ENCODE results near the gene RIC8B. TPM values are rescaled to one million over a fixed set of nuclear protein-coding genes. Genes with fewer than 3 reads are reported as not detected.

The RIC8B gene
- total RNA-seq, 1 donor, result 5.7 TPM

DNA sequence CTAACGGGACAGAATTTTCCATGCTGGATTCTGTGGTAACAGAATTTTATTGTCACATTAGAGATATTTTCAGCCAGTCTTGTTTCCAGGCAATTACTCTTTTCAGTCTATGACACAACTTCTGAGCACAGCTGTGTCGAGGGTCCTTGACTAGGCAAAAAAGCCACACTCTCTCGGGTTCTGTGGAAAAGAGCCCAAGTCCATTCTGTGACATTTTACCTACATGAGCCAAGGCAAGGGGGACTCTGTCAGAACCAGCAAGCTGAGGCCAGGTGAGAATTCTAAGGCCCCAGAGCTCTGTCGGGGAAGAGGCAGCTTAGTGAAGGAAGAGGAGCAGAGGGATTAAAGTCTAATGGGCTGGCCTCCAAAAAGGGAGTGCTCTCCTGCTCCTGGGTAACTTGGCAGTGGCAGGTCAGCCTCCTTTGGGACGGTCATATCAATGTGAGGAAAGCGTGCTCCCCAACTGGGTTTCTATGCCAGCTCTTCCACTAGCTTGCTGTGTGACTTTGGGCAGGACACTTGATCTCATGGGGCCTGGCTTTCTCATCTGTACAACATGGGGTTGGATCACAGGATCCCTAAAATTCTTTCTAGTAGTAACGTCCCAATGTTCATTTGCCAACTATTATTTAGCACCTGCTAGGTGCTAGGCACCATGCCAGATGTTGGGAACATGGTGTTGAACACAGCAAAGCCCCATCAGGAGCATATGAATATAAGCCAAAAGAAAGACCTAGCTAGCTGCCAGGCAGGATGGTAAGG lies 16.0 kb upstream of the RIC8B start:
- DNase-seq (ENCODE audit: low read depth in 2 of 3, low spot score in 2 of 3), result no peak

DNA sequence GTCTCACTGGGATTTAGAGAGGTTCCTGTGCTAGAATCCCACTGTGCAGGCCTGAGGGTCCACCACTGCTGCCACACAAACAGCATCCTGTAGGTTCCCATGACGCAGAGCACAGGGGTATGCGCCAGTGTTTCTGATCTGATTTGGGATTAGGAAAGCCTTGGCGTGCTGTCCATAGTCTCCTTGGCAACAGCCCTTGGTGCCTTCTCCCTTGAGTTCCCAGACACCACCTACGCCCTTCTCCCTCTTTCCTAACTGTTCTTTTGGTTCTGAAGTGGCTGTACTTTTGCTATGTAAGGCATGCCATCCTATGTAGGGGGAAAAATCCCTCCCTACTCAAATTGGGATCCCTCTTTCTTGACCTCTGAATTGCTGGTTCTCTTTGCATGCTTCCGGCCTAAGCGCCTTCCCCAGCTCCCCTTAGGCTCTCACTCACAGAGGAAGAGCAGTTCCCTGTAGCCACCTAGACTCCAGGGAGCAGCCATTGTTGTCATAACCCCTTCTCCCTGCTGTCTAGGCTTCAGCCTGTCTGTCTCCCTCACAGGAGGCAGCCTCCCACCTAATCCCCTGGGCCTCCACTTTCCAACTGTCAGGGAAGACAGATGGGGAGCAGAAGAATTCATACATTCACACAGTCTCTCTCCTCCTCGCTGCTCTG lies 14.8 kb upstream of the RIC8B start:
- DNase-seq (ENCODE audit: low read depth in 2 of 3, low spot score in 2 of 3), result no peak

GRCh38 chr12:106760184-106760531 lies 14.3 kb upstream of the RIC8B start:
- peak in 2 of 3 donors; percentile 41 to 78 for DNase-seq (ENCODE audit: low read depth in 2 of 3, low spot score in 2 of 3)

GRCh38 chr12:106764220-106764619 lies 10.3 kb upstream of the RIC8B start:
- no peak for DNase-seq (ENCODE audit: low read depth in 2 of 3, low spot score in 2 of 3)

DNA sequence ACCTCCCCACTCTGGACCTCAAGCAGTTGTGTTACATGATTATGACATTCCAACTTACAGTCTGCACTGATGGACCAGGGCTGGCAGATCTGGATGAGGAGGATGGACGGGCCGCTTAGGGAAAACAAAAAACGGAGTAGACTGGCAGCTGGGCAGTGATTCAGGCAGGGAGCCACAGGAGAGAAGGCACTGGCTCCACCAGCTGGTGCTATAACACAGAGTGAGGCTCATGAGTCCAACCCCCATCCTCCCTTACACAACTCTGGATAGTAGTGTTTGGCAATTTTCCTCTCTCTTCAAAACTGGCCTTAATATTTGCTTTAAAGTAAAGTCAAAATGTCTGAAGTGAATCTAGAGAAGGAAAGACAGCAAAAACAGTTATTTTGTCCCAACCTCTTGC lies 9.7 kb upstream of the RIC8B start:
- no peak for DNase-seq (ENCODE audit: low read depth in 2 of 3, low spot score in 2 of 3)

GRCh38 chr12:106766393-106766826 lies 8.1 kb upstream of the RIC8B start:
- DNase-seq (ENCODE audit: low read depth in 2 of 3, low spot score in 2 of 3), result no peak

- DNase-seq (ENCODE audit: low read depth in 2 of 3, low spot score in 2 of 3), result no peak
Measured at GRCh38 chr12:106767206-106767605, 7.3 kb upstream of the RIC8B start.

DNA sequence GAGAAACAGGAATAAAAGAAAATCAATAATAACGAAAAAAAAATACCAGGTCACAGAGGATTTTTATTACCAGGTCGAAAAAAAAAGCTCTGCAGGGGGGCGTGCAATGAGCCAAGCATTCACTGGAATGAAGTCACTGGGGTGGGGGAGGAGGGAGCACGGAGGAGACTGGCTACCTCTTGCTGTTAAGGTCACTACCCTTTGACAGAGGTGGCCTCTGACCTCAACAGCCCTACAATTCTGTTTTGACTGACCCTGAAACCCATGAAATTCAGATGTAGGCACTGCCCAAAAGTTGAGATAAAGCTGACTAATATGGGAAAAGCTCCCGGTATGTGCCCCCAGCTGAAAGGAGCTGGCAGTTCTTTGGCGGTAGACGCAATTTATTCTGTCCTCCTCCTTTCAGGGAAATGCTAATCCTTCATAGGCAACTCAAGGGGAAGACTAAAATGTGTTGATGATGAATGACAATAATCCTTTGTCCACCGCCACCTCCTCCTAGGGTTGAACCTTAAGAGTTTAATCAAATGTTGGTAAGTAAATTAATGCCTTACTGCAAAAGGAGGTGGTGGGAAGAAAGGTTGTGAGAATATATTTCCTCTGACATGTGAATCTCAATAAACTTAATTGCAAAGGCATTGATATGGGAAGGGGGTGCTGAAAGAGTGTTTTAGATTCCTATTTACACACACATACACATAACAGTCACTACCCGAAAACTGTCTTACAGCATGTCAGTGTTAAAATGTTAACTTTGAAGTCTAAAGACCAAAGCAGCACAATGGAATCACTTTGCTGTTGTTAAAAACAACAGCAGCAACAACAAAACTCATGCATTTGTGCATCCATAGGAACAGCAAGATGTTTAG lies 6.3 kb upstream of the RIC8B start:
- DNase-seq (ENCODE audit: low read depth in 2 of 3, low spot score in 2 of 3), result no peak

DNA sequence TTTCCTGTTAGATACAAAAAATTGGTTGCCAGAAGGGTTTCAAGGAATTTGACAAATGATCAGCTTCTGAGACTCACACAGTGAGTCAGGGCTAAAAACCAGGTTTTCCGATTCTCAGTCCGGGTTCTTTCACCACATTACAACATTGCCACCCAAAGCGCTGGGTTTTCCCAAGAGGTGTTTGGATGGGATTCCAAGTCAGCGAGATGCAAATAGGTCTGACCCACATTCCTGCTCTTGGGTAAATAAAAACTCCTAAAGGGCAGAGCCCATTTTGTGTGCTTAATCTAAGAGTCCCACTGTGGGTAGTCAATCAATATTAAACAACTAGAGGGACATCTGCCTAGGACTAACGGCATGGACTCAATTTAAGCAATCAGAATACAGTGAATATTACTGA lies 5.4 kb upstream of the RIC8B start:
- DNase-seq (ENCODE audit: low read depth in 2 of 3, low spot score in 2 of 3), result no peak

DNA sequence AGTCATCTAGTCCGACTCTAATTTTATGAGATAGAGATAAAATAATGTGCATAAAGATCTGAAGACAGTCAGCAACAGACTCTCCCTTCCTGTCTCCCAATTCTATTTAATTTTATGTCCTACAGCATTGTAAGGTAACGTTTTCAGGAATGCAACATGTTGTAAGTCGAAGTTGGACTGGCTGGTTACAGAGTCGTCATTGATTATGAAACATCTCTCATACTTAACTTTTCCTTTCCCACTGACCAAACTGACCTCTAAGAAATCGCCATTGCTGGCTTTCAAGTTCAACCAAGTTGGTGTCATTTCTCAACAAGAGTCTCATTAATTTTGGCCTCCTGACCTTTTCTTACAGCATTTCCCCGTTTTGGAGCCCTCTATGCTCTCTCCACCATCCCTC lies 4.9 kb upstream of the RIC8B start:
- no peak for DNase-seq (ENCODE audit: low read depth in 2 of 3, low spot score in 2 of 3)

GRCh38 chr12:106771425-106771824 lies 3.1 kb upstream of the RIC8B start:
- DNase-seq (ENCODE audit: low read depth in 2 of 3, low spot score in 2 of 3), result no peak

DNA sequence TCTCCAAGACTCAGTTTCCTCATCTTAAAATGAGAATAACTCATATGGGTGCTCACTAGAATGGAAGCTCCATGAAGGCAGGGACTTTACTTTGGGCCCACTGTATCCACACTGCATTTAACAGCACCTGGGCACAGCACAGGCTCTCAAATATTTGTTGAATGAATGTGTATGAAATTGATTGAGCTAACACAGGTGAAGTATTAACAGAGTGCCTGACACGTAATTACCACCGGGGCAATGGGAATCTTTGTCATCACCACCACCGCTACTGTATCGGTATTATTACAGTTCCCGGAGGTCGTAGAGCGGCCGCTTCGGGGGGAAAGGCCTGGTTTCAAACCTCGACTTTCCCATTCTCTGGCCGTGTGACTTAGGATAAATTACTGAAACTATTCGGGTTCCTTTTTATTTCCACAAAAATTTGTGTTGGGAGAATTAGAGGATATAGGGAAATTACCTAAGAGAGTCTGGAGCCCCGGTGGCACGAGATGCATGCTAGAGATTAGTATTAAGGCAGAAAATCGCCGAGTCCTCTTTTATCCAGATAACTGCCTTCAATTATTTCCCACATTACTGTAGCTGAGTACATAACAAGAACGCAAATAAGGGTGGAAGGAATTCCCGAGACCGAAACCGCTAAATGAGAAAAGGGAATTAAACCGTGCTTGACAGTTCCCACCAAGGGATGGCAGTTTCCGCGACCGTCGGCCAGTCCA lies 1.0 kb upstream of the RIC8B start:
- peak in 1 of 3 donors; percentile 4 for DNase-seq (ENCODE audit: low read depth in 2 of 3, low spot score in 2 of 3)

DNA sequence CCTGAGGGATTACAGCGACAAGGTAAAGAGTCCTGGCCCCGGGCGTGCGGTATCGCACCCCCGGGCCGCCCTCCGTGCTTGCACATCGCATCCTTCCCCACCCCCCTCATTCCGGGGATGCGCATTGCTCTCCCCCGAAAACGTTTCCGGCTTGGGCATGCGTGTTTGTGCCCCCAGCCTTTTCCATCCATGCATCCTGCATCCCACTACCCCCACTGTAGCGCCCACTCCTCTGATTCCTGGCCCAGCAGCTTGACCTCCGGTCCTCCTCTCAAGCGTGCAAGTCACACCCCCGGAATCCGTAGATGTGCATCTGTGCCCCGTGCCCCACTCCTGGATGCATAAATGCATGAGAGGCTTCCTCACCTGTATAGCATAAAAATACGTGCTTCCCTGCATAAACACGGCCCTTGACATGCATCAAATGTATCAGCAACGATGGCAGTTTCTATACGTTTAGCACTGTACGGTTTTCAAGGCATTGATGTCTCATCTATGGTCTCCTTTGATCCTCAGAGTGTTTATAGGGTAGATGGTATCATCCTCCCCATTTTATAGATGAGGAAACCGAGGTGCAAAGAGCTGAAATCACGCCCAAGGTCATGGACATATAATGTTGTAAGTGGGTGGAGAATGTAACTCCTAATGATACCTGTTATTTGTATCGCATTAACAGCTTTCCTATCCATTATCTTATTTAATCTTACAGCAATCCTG lies 484 bp downstream of the RIC8B start:
- peak in 1 of 3 donors; percentile 9 for DNase-seq (ENCODE audit: low read depth in 2 of 3, low spot score in 2 of 3)

DNA sequence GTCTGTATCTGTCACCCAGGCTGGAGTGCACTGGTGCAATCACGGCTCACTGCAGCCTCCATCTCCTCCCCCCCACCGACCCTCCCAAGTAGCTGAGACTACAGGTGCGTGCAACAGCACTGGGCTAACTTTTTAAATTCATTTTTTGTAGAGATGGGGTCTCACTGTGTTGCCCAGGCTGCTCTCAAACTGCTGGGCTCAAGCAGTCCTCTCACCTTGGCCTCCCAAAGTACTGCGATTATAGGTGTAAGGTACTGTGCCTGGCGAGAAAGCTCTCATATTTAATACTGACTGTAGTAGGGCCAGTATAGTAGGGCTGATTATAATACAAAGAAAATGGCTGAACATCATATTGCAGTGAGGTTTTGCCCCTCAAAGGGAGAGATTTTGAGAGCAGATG lies 2.4 kb downstream of the RIC8B start:
- no peak for DNase-seq (ENCODE audit: low read depth in 2 of 3, low spot score in 2 of 3)

GRCh38 chr12:106780010-106780631 lies 5.6 kb downstream of the RIC8B start:
- DNase-seq (ENCODE audit: low read depth in 2 of 3, low spot score in 2 of 3), result no peak

GRCh38 chr12:106782619-106783018 lies 8.1 kb downstream of the RIC8B start:
- DNase-seq (ENCODE audit: low read depth in 2 of 3, low spot score in 2 of 3), result no peak

GRCh38 chr12:106783515-106783914 lies 9.0 kb downstream of the RIC8B start:
- DNase-seq (ENCODE audit: low read depth in 2 of 3, low spot score in 2 of 3), result no peak

DNA sequence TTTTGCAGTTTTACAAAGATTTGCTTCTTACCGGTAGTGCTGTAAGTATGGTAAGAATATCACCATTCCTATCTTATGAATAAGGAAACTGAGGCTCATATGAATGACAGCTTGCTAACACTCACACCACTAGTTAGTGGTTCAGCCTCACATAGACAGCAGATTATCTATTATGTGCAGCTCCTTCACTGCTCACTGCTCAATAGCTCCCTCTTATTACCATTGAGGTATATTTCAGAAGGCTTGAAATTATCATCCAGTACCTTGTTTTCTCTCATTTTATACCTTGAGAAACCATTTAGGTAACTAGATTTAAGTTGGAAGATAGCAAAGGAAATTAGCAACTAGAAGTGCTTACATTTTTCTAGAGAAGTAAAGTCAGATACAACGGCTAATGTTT lies 15.5 kb downstream of the RIC8B start:
- no peak for DNase-seq (ENCODE audit: low read depth in 2 of 3, low spot score in 2 of 3)

GRCh38 chr12:106791531-106791930 lies 17.0 kb downstream of the RIC8B start:
- DNase-seq (ENCODE audit: low read depth in 2 of 3, low spot score in 2 of 3), result no peak

GRCh38 chr12:106794369-106794768 lies 19.9 kb downstream of the RIC8B start:
- DNase-seq (ENCODE audit: low read depth in 2 of 3, low spot score in 2 of 3), result no peak

Data from hematopoietic multipotent progenitor cell (in vitro differentiated cells).